CD4-positive, alpha-beta T cell treated with Interleukin-21 for 1 hour (primary cell): ENCODE results near the gene OR51A7.

Experiments
- DNase-seq: peaks from one replicate; pipeline ENCODE4 v3.0.0-alpha.2; 2020

OR51A7 gene

DNA sequence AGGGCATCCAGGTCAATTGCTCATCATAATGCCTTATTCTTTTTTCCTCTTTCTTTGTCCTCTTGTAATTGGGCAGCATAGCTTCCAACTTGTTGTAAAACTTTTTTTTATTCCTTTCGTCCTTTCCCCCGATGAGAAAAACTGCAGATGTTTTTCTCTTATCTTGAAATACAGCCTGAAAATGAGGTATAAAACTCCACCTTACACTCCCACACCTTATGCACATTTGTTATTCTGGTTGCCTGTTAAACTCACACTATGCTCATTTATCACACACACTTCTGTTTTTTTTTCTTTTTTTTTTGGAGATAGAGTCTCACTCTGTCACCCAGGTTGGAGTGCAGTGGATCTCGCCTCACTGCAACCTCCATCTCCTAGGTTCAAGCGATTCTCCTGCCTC, 53.8 kb downstream of the OR51A7 start:
- DNase-seq: no peak
